Caco-2 (cell line): ENCODE data around the gene PTPRG. TPM values are rescaled to one million over a fixed set of nuclear protein-coding genes. Genes with fewer than 3 reads are reported as not detected.

ENCODE experiments used
- BruUV-seq: library from RNA; stranded (reverse); fragments of 400-500 nt; replicated peaks from 2 replicates; lab custom pipeline; 2021; lab: Mats Ljungman, UMichigan
- CTCF ChIA-PET: fragments of 300-600 bp; sonication (Branson Sonifier 250); formaldehyde crosslinking; loops from one replicate; lab custom pipeline; 2022; ENCODE audit warnings: antibody characterized with exemption; lab: Charles Lee
- POLR2A ChIA-PET: fragments of 300-600 bp; sonication (Branson Sonifier 250); formaldehyde crosslinking; loops from one replicate; lab custom pipeline; 2022; ENCODE audit warnings: antibody characterized with exemption; lab: Charles Lee
- DNase-seq, 2 experiments: peaks; one replicate each; pipeline versions ENCODE4 v3.0.0 to v3.0.0-alpha.2; 2020 to 2022
- H3K27me3 ChIP-seq: replicated peaks from 2 replicates; pipeline ENCODE4 v1.6.0; 2011; ENCODE audit warnings: low read length; ENCODE audit not compliant: control insufficient read depth, insufficient read depth
- H3K36me3 ChIP-seq: 2 replicates; pipeline ENCODE4 v1.5.1; 2011; ENCODE audit warnings: low read length; ENCODE audit not compliant: control insufficient read depth, insufficient read depth
- H3K4me1 ChIP-seq: fragments of 250-450 bp; sonication (Bioruptor Pico); 2 replicates; pipeline ENCODE4 v1.5.1; 2020; ENCODE audit warnings: mild to moderate bottlenecking
- H3K4me3 ChIP-seq: 2 replicates; pipeline ENCODE4 v1.5.1; 2011; ENCODE audit warnings: low read depth, mild to moderate bottlenecking, control low read depth, low read length
- H3K9me3 ChIP-seq: fragments of 250-450 bp; sonication (Bioruptor Pico); 2 replicates; pipeline ENCODE4 v1.5.1; 2020; ENCODE audit warnings: mild to moderate bottlenecking, moderate library complexity
- H3K27ac Mint-ChIP-seq: one replicate; pipeline ENCODE4 v1.8.0; 2022; ENCODE audit warnings: mixed read lengths; ENCODE audit not compliant: unreplicated experiment
- H3K27me3 Mint-ChIP-seq: one replicate; pipeline ENCODE4 v1.8.0; 2022; ENCODE audit warnings: mixed read lengths; ENCODE audit not compliant: insufficient read depth, unreplicated experiment
- H3K36me3 Mint-ChIP-seq: one replicate; pipeline ENCODE4 v1.8.0; 2022; ENCODE audit warnings: mild to moderate bottlenecking, mixed read lengths; ENCODE audit not compliant: insufficient read depth, unreplicated experiment
- H3K4me1 Mint-ChIP-seq: one replicate; pipeline ENCODE4 v1.8.0; 2022; ENCODE audit warnings: low read depth, mixed read lengths; ENCODE audit not compliant: unreplicated experiment
- H3K4me3 Mint-ChIP-seq: one replicate; pipeline ENCODE4 v1.8.0; 2022; ENCODE audit warnings: mild to moderate bottlenecking, moderate library complexity, mixed read lengths; ENCODE audit not compliant: unreplicated experiment
- H3K9me3 Mint-ChIP-seq: one replicate; pipeline ENCODE4 v1.8.0; 2022; ENCODE audit warnings: mixed read lengths; ENCODE audit not compliant: unreplicated experiment
- CTCF ChIP-seq, 2 experiments: fragments of 200-600 bp in 1 of 2; IDR thresholded peaks; 1 replicate in 1 of 2; 2 replicates in 1 of 2; pipeline versions ENCODE4 v1.5.1 to v1.8.0; 2011 to 2022; ENCODE audit warnings: antibody characterized with exemption in 1 of 2, control low read depth in 1 of 2, inconsistent platforms in 1 of 2, low read depth in 1 of 2, low read length in 1 of 2, mild to moderate bottlenecking in 1 of 2, moderate library complexity in 1 of 2; ENCODE audit not compliant: insufficient read depth in 1 of 2, severe bottlenecking in 1 of 2, unreplicated experiment in 1 of 2
- intact Hi-C: fragments of 100-400 bp; cut with micrococcal nuclease; formaldehyde crosslinking; loops from one replicate; pipeline ENCODE4 v1.10.0; 2022; ENCODE audit not compliant: unreplicated experiment
- total RNA-seq: library from RNA; stranded (reverse); gene quantifications from 2 replicates; pipeline ENCODE4 v1.2.3, GENCODE V29; 2022

Gene PTPRG
- total RNA-seq, 1 experiment from 2014 or later: 46.4 TPM

- DNase-seq: no peak
- Mint-ChIP-seq H3K9me3 (no peaks in the 10 kb centered on the region), H3K27me3 (no peaks in the 10 kb centered on the region), H3K27ac (no peak overlapping the region), H3K4me3 (no peak overlapping the region), H3K36me3 (peaks cover 5% of the 10 kb centered on the region), H3K4me1 (peaks cover 15% of the 10 kb centered on the region)
- no peaks in the 10 kb centered on the region for H3K9me3 ChIP-seq
- POLR2A ChIA-PET: no interaction called here
- H3K4me3 ChIP-seq: no peak overlapping the region
- CTCF ChIA-PET: no interaction called here
- no peak for TF ChIP-seq CTCF (IDR thresholded peaks at IDR 0.05; ENCODE audit: insufficient read depth in 1 of 2, low read depth in 1 of 2, low read length in 1 of 2, severe bottlenecking in 1 of 2, unreplicated experiment in 1 of 2)
- no TSS peak for BruUV-seq
- H3K36me3 ChIP-seq: no peaks in the 10 kb centered on the region
- no peaks in the 10 kb centered on the region for H3K27me3 ChIP-seq
- intact Hi-C loops: no loop called here
- peaks cover 11% of the 10 kb centered on the region for H3K4me1 ChIP-seq
Measured at GRCh38 chr3:61885414-61885813, 324.0 kb downstream of the PTPRG start.

- Mint-ChIP-seq H3K4me3 (no peak overlapping the region), H3K27me3 (no peaks in the 10 kb centered on the region), H3K36me3 (peaks cover 5% of the 10 kb centered on the region), H3K27ac (no peak overlapping the region), H3K4me1 (peaks cover 15% of the 10 kb centered on the region), H3K9me3 (no peaks in the 10 kb centered on the region)
- no peak for TF ChIP-seq CTCF (IDR thresholded peaks at IDR 0.05; ENCODE audit: insufficient read depth in 1 of 2, low read depth in 1 of 2, low read length in 1 of 2, severe bottlenecking in 1 of 2, unreplicated experiment in 1 of 2)
- Histone ChIP-seq H3K36me3 (no peaks in the 10 kb centered on the region), H3K4me3 (no peak overlapping the region), H3K4me1 (peaks cover 11% of the 10 kb centered on the region), H3K9me3 (no peaks in the 10 kb centered on the region), H3K27me3 (no peaks in the 10 kb centered on the region)
- intact Hi-C loops: no loop called here
- CTCF ChIA-PET: no interaction called here
- no peak for DNase-seq
- no TSS peak for BruUV-seq
- POLR2A ChIA-PET: no interaction called here
Measured at GRCh38 chr3:61887206-61887605, 325.8 kb downstream of the PTPRG start.

- Histone ChIP-seq H3K4me3 (no peak overlapping the region), H3K4me1 (peaks cover 15% of the 10 kb centered on the region), H3K36me3 (no peaks in the 10 kb centered on the region), H3K27me3 (no peaks in the 10 kb centered on the region), H3K9me3 (no peaks in the 10 kb centered on the region)
- intact Hi-C loops: no loop called here
- BruUV-seq: no TSS peak
- Mint-ChIP-seq H3K27ac (no peak overlapping the region), H3K36me3 (no peaks in the 10 kb centered on the region), H3K27me3 (no peaks in the 10 kb centered on the region), H3K4me1 (peaks cover 15% of the 10 kb centered on the region), H3K9me3 (no peaks in the 10 kb centered on the region), H3K4me3 (no peak overlapping the region)
- DNase-seq: no peak
- ChIA-PET POLR2A (no interaction called here), CTCF (no interaction called here)
- no peak for TF ChIP-seq CTCF (IDR thresholded peaks at IDR 0.05; ENCODE audit: insufficient read depth in 1 of 2, low read depth in 1 of 2, low read length in 1 of 2, severe bottlenecking in 1 of 2, unreplicated experiment in 1 of 2)
Measured at GRCh38 chr3:61889259-61889658, 327.9 kb downstream of the PTPRG start.
